Thoracic aorta (tissue), 2 donors: ENCODE measurements around the gene FLT4. TPM values are rescaled to one million over a fixed set of nuclear protein-coding genes. Genes with fewer than 3 reads are reported as not detected.

Experiments
- ATAC-seq: fragments of 150-250 bp; one replicate; pipeline ENCODE4 v1.8.0; 2017; ENCODE audit warnings: low read depth; ENCODE audit not compliant: insufficient number of reproducible peaks, low FRiP score
- DNase-seq: peaks from one replicate; pipeline ENCODE4 v3.0.0-alpha.2; 2020; ENCODE audit warnings: low spot score
- H3K27ac ChIP-seq, 2 donors: fragments of 200-600 bp; sonication (generic); 1 replicate in 1 of 2; 2 replicates in 1 of 2; pipeline ENCODE4 v1.5.1; 2016; ENCODE audit warnings: mild to moderate bottlenecking in 2 of 2, moderate library complexity in 2 of 2
- H3K27me3 ChIP-seq: fragments of 200-600 bp; sonication (generic); replicated peaks from 2 replicates; pipeline ENCODE4 v1.6.0; 2016; ENCODE audit warnings: mild to moderate bottlenecking; ENCODE audit not compliant: insufficient read depth
- H3K36me3 ChIP-seq: fragments of 200-600 bp; sonication (generic); one replicate; pipeline ENCODE4 v1.5.1; 2016
- H3K4me1 ChIP-seq, 2 donors: fragments of 200-600 bp; sonication (generic); 1 replicate in 1 of 2; 2 replicates in 1 of 2; pipeline versions ENCODE4 v1.5.1 to v1.6.0; 2016; ENCODE audit warnings: low read depth in 2 of 2, mild to moderate bottlenecking in 1 of 2; ENCODE audit not compliant: control insufficient read depth in 1 of 2
- H3K4me3 ChIP-seq: fragments of 200-600 bp; sonication (generic); 2 replicates; pipeline ENCODE4 v1.5.1; 2016; ENCODE audit warnings: mild to moderate bottlenecking
- H3K9me3 ChIP-seq: fragments of 200-600 bp; sonication (generic); 2 replicates; pipeline ENCODE4 v1.5.1; 2016
- total RNA-seq, 2 donors: library from RNA; depleted of rRNA; stranded (reverse); fragments of >200 nt; gene quantifications; one replicate each; pipeline versions ENCODE4 v1.1.0 to v1.2.3, GENCODE V29; 2016
- TF ChIP-seq, protein P1 (sequence below): fragments of 200-600 bp; sonication (generic); IDR thresholded peaks from one replicate; pipeline ENCODE4 v1.5.1; 2019; ENCODE audit warnings: antibody characterized with exemption

FLT4 gene
- total RNA-seq, 2 donors from 2014 or later, result 4.8 to 10.8 TPM

GRCh38 chr5:180557217-180557809, 92.1 kb downstream of the FLT4 start:
- Histone ChIP-seq H3K9me3 (no peaks in the 10 kb centered on the region), H3K27ac (no peak overlapping the region), H3K4me1 (no peaks in the 10 kb centered on the region), H3K4me3 (no peak overlapping the region), H3K36me3 (no peaks in the 10 kb centered on the region), H3K27me3 (no peaks in the 10 kb centered on the region)
- ATAC-seq (no peak), DNase-seq (no peak)
- TF ChIP-seq, protein P1, sequence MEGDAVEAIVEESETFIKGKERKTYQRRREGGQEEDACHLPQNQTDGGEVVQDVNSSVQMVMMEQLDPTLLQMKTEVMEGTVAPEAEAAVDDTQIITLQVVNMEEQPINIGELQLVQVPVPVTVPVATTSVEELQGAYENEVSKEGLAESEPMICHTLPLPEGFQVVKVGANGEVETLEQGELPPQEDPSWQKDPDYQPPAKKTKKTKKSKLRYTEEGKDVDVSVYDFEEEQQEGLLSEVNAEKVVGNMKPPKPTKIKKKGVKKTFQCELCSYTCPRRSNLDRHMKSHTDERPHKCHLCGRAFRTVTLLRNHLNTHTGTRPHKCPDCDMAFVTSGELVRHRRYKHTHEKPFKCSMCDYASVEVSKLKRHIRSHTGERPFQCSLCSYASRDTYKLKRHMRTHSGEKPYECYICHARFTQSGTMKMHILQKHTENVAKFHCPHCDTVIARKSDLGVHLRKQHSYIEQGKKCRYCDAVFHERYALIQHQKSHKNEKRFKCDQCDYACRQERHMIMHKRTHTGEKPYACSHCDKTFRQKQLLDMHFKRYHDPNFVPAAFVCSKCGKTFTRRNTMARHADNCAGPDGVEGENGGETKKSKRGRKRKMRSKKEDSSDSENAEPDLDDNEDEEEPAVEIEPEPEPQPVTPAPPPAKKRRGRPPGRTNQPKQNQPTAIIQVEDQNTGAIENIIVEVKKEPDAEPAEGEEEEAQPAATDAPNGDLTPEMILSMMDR, result no peak

DNA sequence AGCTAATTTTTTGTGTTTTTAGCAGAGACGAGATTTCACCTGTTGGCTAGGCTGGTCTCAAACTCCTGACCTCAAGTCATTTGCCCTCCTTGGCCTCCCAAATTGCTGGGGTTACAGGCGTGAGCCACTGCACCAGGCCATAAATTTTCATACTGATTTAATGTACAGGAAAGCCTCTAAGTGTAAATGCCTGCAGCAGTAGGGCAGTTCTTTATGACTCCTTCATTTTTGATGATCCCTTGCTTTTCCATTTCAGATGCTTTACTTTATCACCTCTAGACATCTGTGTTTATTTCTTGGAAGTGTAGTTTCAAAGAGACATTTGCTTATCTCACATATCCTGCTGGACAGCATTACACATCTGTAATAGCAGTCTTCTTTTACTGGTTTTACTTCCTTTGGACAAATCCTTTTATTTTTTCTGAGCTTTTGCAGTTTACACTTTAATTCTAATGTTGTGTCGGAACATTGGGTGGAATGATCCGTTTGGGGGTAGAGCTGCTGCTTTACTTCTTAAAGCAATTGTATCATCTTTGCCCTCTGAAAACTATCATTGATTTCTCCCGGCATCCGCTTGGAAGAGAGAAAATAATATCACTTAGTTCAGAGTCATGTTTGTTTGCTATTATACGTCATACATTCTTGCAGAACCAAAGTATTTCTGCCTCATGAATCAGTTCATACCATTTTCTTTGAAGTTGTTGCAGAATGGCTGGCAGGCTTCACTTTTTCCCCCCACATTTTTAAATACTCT, 94.1 kb downstream of the FLT4 start:
- no peaks in the 10 kb centered on the region for H3K4me1 ChIP-seq
- no peaks in the 10 kb centered on the region for H3K27me3 ChIP-seq
- ATAC-seq (no peak), DNase-seq (no peak)
- no peak overlapping the region for H3K4me3 ChIP-seq
- H3K27ac ChIP-seq, result no peak overlapping the region
- peaks cover 3% of the 10 kb centered on the region for H3K36me3 ChIP-seq
- no peaks in the 10 kb centered on the region for H3K9me3 ChIP-seq
- TF ChIP-seq, protein P1, result no peak

DNA sequence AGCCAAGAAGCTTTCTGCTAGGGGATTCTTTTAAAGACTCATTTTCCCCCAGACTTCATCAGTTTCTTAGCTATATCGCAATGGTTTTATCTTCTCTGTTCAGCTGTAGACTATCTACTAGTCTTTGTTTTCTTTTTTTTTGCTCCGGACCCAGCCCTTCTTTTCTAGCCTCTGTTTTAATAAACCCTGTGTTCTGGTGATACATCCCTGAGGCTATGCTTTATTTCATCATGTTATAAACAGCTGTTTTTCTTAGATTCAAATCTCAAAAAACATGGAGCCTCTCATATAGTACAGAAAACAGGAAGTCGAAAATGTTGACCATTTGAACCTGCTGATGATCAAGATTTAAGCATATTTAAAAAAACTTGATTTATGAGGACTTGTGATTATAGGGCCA, 95.9 kb downstream of the FLT4 start:
- no peaks in the 10 kb centered on the region for H3K4me1 ChIP-seq
- TF ChIP-seq, protein P1, result no peak
- no peak for ATAC-seq
- no peaks in the 10 kb centered on the region for H3K27me3 ChIP-seq
- no peaks in the 10 kb centered on the region for H3K9me3 ChIP-seq
- DNase-seq, result no peak
- no peak overlapping the region for H3K4me3 ChIP-seq
- peaks cover 4% of the 10 kb centered on the region for H3K36me3 ChIP-seq
- H3K27ac ChIP-seq, result no peak overlapping the region

Other genes with a start within 250 kb of the FLT4 start
- 10 to 100 TPM; 19.5 to 24.8 TPM for gene CNOT6, start 155.2 kb downstream of the FLT4 start, total RNA-seq
- gene SCGB3A1, start 58.1 kb downstream of the FLT4 start, total RNA-seq, result not detected
- gene OR2Y1, start 90.5 kb upstream of the FLT4 start, total RNA-seq, result not detected
- gene MGAT1, start 153.2 kb upstream of the FLT4 start, total RNA-seq, result 100 to 1,000 TPM; 226 to 244 TPM
- gene ZFP62, start 211.7 kb upstream of the FLT4 start, total RNA-seq, result 10 to 100 TPM; 12.2 to 19.0 TPM
- gene BTNL8, start 249.6 kb upstream of the FLT4 start, total RNA-seq, result not detected